Measurements from ENCODE around the gene GJD2.

Gene GJD2

DNA sequence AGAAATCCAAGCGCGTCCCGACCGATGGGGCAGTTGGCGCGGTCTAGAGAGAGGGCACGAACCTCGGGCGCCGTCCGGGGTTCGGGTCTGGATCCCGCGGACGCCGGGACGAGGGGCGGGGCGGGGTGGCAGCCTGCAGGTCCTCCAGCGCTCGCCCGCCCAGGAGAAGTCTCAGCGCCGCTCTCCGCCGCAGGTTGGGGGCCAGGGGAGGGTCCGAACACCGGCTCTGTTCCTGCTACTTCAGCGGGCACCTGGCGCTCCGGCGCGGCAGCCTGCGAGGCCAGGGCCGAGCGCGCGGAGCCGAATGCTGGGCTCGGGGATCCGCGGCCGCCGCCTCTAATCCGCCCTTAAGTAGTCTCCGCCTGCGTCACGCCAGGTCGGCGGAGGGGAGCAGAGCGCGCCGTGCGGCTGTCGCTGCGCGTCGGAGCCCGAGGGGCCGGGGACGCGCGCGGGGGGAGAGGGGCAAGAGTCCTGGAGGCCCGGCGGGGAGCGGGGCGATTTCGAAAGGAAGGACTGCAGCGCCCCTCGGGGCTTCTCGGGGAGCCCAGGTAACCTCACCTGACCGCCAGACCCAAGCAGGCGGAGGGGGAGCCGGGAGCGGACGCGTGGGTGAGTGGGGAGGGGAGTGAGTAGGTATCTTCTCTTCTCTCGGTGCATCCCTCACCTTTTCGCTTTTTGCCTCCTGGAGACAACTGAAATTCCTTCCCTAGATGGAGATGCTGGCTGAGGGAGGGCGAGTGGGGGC, at the start of gene GJD2:
Gene GJD2 (minus strand): TSS at position 325 of the 745 bp plus-strand sequence. CDS start 510 bp downstream, outside the sequence.
- no peak for DNase-seq (ENCODE audit: low read depth in 2 of 2)

DNA sequence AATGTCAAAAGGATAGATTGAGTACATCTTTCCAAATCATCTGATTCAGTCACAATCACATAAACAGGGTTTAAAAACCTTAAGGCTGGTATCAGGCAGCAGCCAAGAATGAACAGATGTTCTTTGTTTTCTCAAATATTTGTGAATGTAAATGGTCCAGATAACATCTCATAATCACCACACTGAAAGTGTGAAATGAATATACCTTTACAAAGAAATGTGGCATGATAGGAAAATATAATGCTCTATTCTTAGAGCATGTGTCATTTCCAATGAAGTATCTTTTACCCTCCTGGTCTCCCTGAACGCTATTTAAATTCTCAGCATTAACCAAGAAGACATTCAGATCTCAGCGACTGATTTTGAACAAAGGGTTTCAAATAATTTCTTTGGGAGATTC, 49.3 kb upstream of the GJD2 start:
- no peak for DNase-seq (ENCODE audit: low read depth in 2 of 2)

DNA sequence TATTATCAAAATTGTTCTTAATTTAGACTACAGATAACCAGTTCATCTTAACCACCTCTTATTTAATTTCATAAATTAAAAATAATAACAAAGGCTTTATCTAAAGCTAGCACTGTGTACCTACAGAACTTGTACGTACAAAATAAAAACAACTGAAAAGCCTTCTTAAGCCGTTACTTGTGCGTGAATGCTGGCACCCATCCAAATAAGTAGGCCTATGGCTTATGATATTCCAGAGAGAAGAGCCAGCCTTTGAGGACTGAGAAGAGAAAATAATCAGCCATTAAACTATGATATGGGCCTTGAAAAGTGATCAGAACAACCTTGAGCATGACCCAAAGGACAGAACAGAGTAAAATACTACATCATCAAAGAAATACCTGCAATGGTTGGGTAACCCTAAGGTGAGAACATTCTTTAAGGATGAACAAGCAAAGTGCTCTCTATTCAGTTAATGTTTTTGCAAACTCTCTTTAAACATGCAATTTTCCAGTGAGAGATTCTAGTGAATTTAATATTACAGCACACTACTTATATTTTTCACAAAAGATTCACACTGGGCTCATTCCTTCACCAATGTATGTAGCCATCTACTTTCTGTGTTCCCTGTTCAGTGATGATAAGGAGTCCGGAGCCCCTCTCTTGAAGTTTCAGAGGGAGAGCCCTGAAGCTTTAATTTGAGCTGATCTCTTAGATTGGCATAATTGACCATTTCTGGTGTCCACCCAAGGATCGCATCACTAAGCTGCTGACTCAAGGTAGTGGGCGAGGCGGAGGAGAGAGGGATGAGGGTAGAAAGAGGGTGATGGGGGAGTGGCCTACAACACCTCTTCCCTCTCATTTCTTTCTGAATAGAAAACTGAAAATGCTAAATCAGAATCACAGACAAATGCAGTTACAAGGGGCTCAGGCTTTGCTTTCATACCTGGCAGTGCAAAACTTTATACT, 48.3 kb upstream of the GJD2 start:
- no peak for DNase-seq (ENCODE audit: low read depth in 2 of 2)

DNA sequence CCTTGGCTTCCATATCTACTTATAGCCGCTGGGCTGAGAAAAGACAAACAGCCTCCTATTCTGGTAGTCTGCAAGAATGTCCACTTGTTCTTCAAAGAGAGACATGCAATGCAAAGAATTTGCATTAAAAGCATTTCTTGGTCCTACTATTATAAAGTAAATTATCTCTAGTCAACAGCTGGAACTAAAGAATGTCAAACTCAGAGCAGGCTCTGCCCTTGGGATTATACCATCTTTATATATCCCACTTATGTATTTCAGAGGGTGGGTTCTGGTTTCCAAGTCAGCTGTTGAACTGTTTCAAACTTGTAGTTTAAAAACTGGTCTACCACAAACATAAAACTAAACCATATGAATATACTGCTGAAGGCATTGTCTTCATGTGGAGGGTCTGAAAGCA, 47.6 kb upstream of the GJD2 start:
- no peak for DNase-seq (ENCODE audit: low read depth in 2 of 2)

GRCh38 chr15:34799149-34800101, 44.6 kb upstream of the GJD2 start:
- no peak for DNase-seq (ENCODE audit: low read depth in 2 of 2)

- no peak for DNase-seq (ENCODE audit: low read depth in 2 of 2)
Observed at GRCh38 chr15:34796847-34797435, 42.1 kb upstream of the GJD2 start.

DNA sequence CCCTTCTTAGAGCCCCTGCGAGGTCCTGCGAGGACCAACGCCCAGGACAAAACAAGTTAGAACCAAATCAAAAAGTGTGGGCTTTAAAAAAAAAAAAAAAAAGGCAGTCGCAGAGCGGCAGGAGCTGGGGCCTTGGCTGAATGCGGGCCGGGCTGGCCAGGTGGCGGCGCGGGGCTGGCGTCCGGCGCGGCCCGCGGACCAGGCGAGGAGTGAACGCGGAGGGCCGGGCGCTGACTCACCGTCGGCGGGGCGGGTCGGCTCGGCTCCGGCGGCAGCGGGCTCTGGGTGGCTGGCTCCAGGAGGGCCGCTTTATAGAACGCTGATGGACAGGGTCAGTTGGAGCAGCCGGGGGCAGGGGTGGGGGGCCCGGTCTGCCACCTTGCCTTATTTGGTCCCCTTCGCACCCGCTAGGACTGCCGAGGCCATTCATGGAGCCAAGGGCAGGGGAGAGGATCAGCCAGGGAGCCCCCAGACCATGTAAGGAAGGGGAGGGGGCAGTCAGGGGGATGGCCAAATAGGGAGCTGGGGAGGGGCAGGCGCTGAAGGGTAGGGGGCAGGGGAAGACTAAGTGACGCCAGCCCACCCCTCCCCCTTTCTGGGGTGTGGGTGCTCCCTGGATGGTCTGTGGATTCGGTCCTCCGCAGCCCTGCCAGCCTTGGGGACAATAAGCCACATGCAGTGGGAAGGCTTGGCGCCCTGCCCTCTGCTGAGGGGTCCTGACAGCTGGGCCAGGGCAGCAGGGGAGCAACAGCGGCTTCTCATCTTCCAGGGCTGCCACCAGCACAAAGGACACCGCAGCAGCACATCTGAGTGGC, 40.7 kb upstream of the GJD2 start, which contains the start of gene ACTC1:
Gene ACTC1 (minus strand): TSS at position 283 of the 815 bp plus-strand sequence. CDS start 741 bp downstream, outside the sequence.
- no peak for DNase-seq (ENCODE audit: low read depth in 2 of 2)

- DNase-seq (ENCODE audit: low read depth in 2 of 2) = no peak
Observed at GRCh38 chr15:34794590-34795206, 39.9 kb upstream of the GJD2 start.

- no peak for DNase-seq (ENCODE audit: low read depth in 2 of 2)
Observed at GRCh38 chr15:34793901-34794300, 39.1 kb upstream of the GJD2 start.

DNA sequence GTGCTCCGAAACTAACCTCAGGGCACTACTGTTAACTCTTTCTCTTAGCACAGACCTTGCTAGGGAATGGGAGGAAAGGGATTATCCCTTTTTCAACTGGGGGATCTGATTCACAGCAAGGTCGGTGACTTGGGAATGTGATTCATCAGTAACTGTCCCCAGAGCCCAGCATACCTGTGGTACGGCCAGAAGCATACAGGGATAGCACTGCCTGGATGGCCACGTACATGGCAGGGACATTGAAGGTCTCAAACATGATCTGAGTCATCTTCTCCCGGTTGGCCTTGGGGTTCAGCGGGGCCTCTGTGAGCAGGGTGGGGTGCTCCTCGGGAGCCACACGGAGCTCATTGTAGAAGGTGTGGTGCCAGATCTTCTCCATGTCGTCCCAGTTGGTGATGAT, 38.3 kb upstream of the GJD2 start:
- DNase-seq (ENCODE audit: low read depth in 2 of 2) = no peak

GRCh38 chr15:34791701-34792100, 36.9 kb upstream of the GJD2 start:
- DNase-seq (ENCODE audit: low read depth in 2 of 2) = no peak

- DNase-seq (ENCODE audit: low read depth in 2 of 2) = no peak
Observed at GRCh38 chr15:34790121-34790520, 35.3 kb upstream of the GJD2 start.

DNA sequence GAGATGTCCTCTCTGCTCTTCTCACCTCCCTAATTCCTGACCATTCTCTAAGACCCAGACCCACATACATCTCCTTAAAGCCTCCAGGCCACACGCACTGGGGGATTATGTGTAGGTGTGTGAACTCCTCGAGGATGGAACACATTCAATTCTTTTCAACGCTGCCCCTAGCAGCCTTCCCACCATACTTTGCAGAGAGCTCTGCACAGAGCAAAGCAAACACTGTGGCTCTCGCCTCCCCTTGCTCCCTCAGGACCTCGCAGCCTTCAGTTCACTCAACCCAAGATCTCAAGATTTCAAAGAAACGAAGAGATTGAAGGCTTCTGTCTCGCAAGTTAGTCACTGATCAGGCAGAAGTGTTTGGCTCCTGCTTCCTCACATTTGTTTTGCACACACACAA, 34.5 kb upstream of the GJD2 start:
- DNase-seq (ENCODE audit: low read depth in 2 of 2) = no peak

GRCh38 chr15:34786206-34786605, 31.4 kb upstream of the GJD2 start:
- no peak for DNase-seq (ENCODE audit: low read depth in 2 of 2)

- DNase-seq (ENCODE audit: low read depth in 2 of 2) = no peak
Observed at GRCh38 chr15:34783991-34784390, 29.2 kb upstream of the GJD2 start.

GRCh38 chr15:34783431-34783830, 28.6 kb upstream of the GJD2 start:
- DNase-seq (ENCODE audit: low read depth in 2 of 2) = no peak

GRCh38 chr15:34782901-34783300, 28.1 kb upstream of the GJD2 start:
- no peak for DNase-seq (ENCODE audit: low read depth in 2 of 2)

GRCh38 chr15:34780725-34781124, 25.9 kb upstream of the GJD2 start:
- DNase-seq (ENCODE audit: low read depth in 2 of 2) = no peak

GRCh38 chr15:34776606-34777105, 21.9 kb upstream of the GJD2 start:
- DNase-seq (ENCODE audit: low read depth in 2 of 2) = no peak

DNA sequence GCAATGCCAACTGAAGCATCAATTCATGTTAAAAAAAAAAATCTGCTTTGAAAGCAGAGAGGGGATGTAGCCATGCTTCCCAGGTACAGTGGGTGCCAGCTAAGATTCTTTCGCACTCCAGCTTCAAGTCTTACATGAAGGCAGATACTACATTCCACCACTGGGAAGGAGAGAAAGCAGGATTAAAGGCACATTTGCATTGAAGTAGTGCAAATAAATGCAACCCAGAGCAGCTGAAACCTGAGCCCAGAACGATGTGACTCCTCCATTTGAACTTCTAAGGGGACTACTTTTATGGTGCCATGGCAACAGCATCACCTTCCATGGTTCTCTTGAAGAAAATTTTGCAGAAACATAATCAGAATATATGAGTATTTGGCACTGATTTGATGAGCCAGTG, 19.1 kb upstream of the GJD2 start:
- no peak for DNase-seq (ENCODE audit: low read depth in 2 of 2)

Data from stimulated activated CD4-positive, alpha-beta T cell treated with anti-CD3 and anti-CD28 coated beads, Interleukin-12 subunit alpha, Interleukin-12 subunit beta, amount 100 ng/mL, for 24 hours (primary cell).